Central memory CD4-positive, alpha-beta T cell (primary cell): Measurements from ENCODE around the gene BPIFA2.
"Not testable (repeated sequence)": the region's sequence is repeated elsewhere in the genome, so short reads cannot be mapped to it uniquely, and the experiment has no call there.

Experiments
- DNase-seq: peaks from one replicate; pipeline ENCODE4 v3.0.0; 2022
- total RNA-seq, 3 experiments: gene quantifications; one replicate each; lab custom pipeline; 2026; lab: John Stamatoyannopoulos, UW

The BPIFA2 gene, protein sequence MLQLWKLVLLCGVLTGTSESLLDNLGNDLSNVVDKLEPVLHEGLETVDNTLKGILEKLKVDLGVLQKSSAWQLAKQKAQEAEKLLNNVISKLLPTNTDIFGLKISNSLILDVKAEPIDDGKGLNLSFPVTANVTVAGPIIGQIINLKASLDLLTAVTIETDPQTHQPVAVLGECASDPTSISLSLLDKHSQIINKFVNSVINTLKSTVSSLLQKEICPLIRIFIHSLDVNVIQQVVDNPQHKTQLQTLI
- 0 reads per million in 3 experiments for total RNA-seq

DNA sequence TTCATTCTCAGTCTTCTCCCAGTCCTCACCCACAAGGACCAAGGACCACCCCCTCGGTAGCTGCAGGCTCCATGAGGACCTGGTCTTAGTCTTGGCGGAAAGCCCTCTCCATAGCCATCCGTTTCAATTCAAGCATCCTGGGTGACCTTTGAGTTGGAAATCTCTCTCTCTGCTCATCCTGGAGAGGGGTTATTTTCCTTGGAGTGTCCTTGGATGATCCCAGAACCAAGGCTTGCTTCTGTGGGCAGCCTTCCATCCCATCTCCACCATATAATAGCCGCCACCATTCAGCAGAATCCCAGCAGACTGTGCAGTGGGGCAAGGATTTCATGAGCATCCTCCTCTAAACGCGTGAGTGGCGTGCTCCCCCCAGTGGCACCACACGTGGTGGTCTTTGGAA is at the start of gene BPIFA2:
BPIFA2 (plus strand) TSS at position 301 of the 400 bp plus-strand sequence. CDS start 987 bp downstream, outside the sequence.
- DNase-seq = no peak

DNA sequence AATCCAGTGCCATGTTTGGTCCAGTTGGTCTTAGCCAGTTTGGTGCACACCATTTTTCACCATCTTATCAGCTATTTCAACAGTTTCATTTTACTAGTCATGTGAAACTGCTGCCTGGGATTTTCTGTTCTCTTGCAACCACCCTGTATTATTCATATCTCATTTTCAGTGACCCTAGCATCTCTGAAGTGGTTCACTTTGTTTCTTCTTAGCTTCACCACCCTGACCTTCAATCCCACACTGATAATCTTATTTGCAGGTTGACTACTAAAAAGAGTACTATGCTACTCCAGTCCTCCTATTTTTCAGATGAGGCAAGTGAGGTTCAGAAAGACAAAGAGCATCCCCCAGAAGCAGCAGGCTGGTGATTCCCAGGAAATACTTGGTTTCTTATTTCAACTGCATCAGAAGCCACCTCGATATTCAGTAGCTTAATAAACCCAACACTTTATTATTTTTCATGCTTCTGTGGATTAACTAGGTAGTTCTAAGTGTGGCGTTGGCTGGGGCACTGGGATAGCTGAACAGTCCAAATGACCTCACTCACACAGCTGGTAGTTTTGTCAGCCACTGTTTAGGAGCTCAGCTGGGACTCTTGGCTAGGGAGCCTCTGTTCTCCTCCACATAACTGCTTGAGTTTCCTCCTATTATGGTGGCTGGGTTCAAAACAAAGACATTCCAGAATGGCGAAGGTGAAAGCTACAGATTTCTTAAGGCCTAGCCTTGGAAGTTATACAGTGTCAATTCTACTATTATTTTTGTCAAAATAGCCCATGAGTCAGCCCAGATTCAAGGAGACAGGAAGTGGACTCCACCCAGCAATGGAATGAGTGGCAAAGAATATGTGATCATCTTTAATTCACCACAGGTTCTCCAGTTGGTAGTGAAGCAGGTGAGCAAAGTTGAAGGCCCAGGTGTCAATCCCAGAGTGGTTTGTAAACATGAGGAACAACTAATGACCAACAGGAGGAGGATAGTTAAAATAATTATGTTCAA is 47.9 kb upstream of the BPIFA2 start:
- DNase-seq = no peak

- no peak for DNase-seq
These were observed 47.0 kb upstream of the BPIFA2 start for GRCh38 chr20:33120934-33121333.

DNA sequence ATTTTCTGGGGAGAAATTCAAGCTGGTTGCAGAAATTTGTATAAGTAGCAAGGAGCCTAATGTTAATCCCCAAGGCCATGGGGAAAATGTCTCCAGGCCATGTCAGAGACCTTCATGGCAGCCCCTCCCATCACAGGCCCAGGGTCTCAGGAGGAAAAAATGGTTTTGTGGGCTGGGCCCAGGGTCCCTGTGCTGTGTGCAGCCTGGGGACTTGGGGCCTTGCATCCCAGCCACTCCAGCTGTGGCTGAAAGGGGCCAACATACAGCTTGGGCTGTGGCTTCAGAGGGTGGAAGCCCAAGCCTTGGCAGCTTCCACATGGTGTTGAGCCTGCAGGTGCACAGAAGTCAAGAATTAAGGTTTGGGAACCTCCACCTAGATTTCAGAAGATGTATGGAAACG is 45.7 kb upstream of the BPIFA2 start:
- DNase-seq = not testable (repeated sequence)

GRCh38 chr20:33124261-33124660 is 43.7 kb upstream of the BPIFA2 start:
- DNase-seq = no peak

DNA sequence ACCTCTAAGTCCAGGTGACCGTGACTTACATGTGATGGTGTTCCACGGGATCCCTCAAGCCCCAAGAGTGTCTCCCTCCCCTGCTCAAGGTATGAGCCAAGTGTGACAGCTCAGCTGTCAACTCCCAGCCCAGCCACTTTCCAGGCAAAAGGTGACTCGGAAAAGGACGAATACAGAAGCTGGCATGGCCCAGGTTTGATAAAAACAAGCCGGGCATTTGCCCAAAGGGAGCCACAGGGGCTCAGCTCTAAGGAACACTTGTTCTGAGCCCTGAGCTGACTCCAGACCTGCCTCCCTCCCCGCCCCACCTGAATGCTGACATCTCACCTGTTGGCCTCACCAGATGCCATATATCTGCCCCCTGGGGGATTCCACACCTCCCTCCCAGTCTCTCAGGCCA is 43.0 kb upstream of the BPIFA2 start:
- no peak for DNase-seq

GRCh38 chr20:33125983-33126382 is 42.0 kb upstream of the BPIFA2 start:
- DNase-seq = no peak

DNA sequence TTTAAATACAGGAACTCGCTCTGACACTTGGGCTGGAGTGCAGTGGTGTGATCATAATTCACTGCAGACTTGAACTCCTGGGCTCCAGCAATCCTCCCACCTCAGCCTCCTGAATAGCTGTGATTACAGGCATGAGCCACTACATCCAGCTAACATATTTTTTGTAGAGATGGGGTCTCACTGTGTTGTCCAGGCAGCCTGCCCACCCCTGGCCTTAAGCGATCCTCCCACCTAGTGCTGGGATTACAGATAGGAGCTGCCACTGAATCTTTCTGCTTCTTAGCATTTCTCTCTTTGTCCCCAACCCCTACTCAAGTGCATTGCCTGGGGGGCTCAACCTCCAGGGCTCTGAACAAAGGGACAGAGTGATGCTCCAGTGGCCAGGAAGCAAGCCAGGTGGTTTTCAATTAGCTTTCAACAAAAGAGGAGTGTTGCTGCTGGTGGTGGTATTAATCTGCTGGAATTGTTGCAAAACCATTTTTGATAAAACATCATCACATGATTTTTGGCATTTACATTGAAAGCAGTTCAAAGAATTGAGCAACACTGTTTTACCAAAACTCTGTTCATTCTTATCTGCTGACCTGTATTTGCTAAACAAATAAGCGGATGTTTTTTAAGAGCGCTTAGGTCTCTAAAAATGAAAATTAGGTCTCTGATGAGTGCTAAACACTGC is 40.4 kb upstream of the BPIFA2 start:
- no peak for DNase-seq

- no peak for DNase-seq
These were observed 37.3 kb upstream of the BPIFA2 start for GRCh38 chr20:33130568-33131061.

DNA sequence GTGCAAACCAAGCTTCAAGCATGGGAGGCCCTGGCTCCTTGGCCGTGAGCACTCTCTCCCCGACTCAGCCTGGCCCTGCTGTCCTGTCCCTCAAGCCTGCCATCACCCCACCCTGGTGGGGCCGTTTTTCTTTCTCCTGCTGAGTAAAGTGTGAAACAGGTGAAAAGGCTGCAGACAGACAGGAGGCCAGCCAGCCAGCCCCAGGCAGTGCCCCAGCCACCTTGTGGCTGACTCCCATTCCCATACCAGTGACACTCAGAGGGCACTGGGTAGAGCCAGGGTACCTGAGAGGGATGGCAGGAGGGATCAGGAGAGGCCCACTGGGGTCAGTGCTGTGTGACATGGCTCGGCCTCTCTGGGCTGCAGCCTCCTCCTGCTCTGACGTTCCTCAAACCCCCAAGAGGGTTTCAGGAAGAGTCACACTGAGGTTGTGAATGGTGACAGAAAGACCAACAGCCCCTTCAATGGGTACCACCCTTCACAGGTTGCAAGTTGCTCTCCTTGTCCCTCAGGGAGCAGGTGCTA is 35.9 kb upstream of the BPIFA2 start:
- DNase-seq = no peak

DNA sequence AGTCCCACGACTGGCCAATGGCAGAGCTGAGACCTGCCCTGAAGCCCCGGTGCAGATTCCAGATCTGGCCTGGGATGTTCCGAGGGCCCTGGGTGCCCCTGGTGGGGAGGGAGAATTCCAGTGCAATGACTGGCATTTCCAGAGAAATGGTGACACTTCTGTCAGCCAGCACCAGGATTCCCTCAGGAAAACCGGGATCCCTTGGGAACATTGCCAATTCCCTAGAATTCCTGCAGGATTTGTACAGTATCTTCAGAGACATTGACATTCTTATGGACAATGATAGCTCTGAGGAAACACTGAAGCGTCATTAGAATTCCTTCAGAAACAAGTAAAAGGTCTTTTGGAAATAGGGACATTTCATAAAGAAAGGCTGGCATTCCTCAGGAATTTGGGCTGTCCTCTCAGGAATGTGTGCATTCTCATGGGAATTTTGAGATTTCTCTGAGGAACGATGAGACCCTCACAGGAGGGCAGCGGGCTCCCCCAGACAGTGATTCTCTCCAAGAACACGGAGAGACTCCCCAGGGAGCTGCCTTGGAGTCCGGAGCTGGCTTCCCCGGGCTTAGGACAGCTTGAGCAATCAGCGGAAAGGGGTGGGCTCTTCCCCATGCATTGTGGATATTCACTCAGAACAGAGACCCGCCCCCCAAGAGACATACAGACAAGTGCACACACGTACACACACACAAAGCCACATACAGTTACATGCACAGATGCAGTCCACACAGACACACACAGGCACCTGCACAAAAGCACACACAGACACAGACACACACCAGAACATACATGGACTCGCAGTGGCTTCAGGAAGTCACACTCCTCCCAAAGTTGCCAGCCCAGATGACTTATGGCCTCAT is 35.2 kb upstream of the BPIFA2 start:
- DNase-seq = no peak

DNA sequence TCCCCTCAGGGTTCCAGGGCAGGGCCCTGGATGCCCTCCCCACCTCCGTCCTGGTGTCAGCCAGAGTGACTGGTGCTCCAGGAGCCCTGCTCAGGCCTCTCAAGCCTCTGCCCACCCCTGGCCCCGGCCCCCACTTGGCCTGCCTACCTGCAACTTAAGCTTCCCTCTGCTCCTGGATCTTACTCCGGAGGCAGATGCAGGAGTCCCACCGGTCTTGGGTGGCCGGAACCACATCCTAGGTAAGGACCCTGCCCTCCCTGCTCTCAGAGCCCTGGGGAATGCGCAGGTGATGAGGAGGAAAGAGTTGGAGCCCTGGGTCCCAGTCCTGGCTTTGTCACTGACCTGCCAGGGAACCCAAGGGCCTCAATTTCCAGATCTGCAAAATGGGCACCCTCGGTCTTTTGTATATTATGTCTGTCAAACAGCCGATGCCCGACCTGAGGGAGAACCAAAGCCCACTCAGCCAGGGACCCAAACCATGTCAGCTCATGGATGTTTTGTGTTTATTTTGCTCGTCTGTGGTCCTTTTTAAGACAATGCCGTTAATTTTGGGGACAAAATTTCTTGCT is 34.5 kb upstream of the BPIFA2 start:
- no peak for DNase-seq

- DNase-seq = no peak
These were observed 30.8 kb upstream of the BPIFA2 start for GRCh38 chr20:33137195-33137594.

DNA sequence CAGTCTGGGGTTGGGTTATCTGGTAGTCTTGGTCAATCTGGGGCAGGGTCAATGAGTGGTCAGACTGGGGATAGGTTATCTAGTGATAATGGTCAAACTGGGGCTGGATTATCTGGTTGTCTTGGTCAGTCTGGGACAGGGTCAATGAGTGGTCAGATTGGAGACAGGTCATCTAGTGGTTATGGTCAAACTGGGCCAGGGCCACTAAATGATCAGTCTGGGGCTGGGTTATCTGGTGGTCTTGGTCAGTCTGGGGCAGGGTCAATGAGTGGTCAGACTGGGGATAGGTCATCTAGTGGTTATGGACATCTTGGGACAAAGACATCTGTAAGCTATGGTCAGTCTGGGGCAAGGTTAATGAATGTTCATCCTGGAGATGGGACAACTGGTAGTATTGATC is 28.5 kb upstream of the BPIFA2 start:
- no peak for DNase-seq

- no peak for DNase-seq
These were observed 22.4 kb upstream of the BPIFA2 start for GRCh38 chr20:33145521-33145920.

DNA sequence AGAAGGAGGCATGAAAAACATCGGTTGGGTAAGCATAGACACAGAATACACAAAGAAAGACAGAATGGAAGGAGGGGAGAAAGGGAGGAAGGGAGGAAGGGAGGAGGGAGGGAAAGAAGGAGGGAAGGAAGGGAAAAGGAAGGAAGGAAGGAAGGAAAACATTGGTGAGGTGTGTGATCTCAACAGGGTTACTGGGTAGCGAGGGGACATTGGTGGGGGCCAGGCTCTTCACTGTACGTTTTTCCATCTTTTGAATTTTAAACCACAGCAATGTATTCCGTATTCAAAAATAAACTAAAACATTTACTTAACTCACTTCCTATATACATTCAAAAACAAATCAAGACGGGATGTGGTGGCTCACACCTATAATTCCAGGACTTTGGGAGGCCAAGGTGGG is 20.7 kb upstream of the BPIFA2 start:
- DNase-seq = no peak

DNA sequence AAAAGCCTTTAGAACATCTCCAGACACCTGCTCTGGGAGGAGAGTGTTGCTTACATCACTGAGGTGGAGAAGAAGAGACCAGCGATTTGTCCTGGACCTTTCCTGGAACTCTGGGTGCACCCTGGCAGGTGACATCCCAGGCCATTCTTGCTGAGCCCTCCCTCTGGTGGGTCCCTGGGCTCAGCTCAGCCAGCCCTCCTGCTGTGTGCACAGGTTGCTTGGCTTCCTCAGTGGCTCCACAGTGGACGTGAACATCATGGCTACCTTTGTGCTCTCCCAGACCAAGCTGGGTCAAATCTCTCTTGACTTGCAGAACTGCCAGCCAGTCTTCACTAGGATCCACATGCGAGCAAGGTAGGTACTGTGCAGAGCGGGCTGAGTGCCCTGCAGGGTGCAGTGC is 19.9 kb upstream of the BPIFA2 start:
- no peak for DNase-seq

- no peak for DNase-seq
These were observed 13.7 kb upstream of the BPIFA2 start for GRCh38 chr20:33154252-33154651.

- no peak for DNase-seq
These were observed 9.1 kb upstream of the BPIFA2 start for GRCh38 chr20:33158637-33159385.

DNA sequence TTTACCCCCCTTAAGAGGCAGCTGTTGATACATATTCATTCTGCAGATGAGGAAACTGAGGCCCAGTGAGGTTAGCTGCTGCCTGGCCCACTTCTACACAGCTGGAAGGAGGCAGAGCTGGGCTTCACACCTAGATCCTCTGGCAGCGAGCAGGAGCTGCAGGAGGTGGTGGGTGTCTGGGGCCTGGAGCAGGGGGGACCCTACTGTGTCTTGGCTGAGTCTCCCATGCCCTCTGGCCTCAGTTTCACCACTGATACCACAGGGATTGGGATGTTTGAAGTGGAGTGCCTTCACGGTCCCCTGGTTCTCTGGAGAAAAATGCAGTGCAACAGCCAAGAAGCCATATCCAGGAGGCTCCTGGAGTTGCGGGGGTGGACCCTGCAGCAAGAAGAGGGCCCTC is 8.2 kb upstream of the BPIFA2 start:
- DNase-seq = no peak

- no peak for DNase-seq
These were observed 7.3 kb upstream of the BPIFA2 start for GRCh38 chr20:33160681-33161080.
